Measurements from ENCODE around the gene CD248.

- no peak for TF ChIP-seq POLR2A (IDR thresholded peaks at IDR 0.05)
- TF ChIP-seq, protein P1, sequence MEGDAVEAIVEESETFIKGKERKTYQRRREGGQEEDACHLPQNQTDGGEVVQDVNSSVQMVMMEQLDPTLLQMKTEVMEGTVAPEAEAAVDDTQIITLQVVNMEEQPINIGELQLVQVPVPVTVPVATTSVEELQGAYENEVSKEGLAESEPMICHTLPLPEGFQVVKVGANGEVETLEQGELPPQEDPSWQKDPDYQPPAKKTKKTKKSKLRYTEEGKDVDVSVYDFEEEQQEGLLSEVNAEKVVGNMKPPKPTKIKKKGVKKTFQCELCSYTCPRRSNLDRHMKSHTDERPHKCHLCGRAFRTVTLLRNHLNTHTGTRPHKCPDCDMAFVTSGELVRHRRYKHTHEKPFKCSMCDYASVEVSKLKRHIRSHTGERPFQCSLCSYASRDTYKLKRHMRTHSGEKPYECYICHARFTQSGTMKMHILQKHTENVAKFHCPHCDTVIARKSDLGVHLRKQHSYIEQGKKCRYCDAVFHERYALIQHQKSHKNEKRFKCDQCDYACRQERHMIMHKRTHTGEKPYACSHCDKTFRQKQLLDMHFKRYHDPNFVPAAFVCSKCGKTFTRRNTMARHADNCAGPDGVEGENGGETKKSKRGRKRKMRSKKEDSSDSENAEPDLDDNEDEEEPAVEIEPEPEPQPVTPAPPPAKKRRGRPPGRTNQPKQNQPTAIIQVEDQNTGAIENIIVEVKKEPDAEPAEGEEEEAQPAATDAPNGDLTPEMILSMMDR (IDR thresholded peaks at IDR 0.05): no peak
Observed at GRCh38 chr11:66318600-66318970, 1.7 kb upstream of the CD248 start.

All from heart left ventricle (tissue), 13 donors.